Caco-2 (cell line): ENCODE measurements around the gene CDCP2. TPM values are rescaled to one million over a fixed set of nuclear protein-coding genes. Genes with fewer than 3 reads are reported as not detected.

ENCODE experiments used
- BruUV-seq: library from RNA; stranded (reverse); fragments of 400-500 nt; replicated peaks from 2 replicates; lab custom pipeline; 2021; lab: Mats Ljungman, UMichigan
- CTCF ChIA-PET: fragments of 300-600 bp; sonication (Branson Sonifier 250); formaldehyde crosslinking; loops from one replicate; lab custom pipeline; 2022; ENCODE audit warnings: antibody characterized with exemption; lab: Charles Lee
- POLR2A ChIA-PET: fragments of 300-600 bp; sonication (Branson Sonifier 250); formaldehyde crosslinking; loops from one replicate; lab custom pipeline; 2022; ENCODE audit warnings: antibody characterized with exemption; lab: Charles Lee
- DNase-seq, 2 experiments: peaks; one replicate each; pipeline versions ENCODE4 v3.0.0 to v3.0.0-alpha.2; 2020 to 2022
- H3K27me3 ChIP-seq: replicated peaks from 2 replicates; pipeline ENCODE4 v1.6.0; 2011; ENCODE audit warnings: low read length; ENCODE audit not compliant: control insufficient read depth, insufficient read depth
- H3K36me3 ChIP-seq: 2 replicates; pipeline ENCODE4 v1.5.1; 2011; ENCODE audit warnings: low read length; ENCODE audit not compliant: control insufficient read depth, insufficient read depth
- H3K4me1 ChIP-seq: fragments of 250-450 bp; sonication (Bioruptor Pico); 2 replicates; pipeline ENCODE4 v1.5.1; 2020; ENCODE audit warnings: mild to moderate bottlenecking
- H3K4me3 ChIP-seq: 2 replicates; pipeline ENCODE4 v1.5.1; 2011; ENCODE audit warnings: low read depth, mild to moderate bottlenecking, control low read depth, low read length
- H3K9me3 ChIP-seq: fragments of 250-450 bp; sonication (Bioruptor Pico); 2 replicates; pipeline ENCODE4 v1.5.1; 2020; ENCODE audit warnings: mild to moderate bottlenecking, moderate library complexity
- H3K27ac Mint-ChIP-seq: one replicate; pipeline ENCODE4 v1.8.0; 2022; ENCODE audit warnings: mixed read lengths; ENCODE audit not compliant: unreplicated experiment
- H3K27me3 Mint-ChIP-seq: one replicate; pipeline ENCODE4 v1.8.0; 2022; ENCODE audit warnings: mixed read lengths; ENCODE audit not compliant: insufficient read depth, unreplicated experiment
- H3K36me3 Mint-ChIP-seq: one replicate; pipeline ENCODE4 v1.8.0; 2022; ENCODE audit warnings: mild to moderate bottlenecking, mixed read lengths; ENCODE audit not compliant: insufficient read depth, unreplicated experiment
- H3K4me1 Mint-ChIP-seq: one replicate; pipeline ENCODE4 v1.8.0; 2022; ENCODE audit warnings: low read depth, mixed read lengths; ENCODE audit not compliant: unreplicated experiment
- H3K4me3 Mint-ChIP-seq: one replicate; pipeline ENCODE4 v1.8.0; 2022; ENCODE audit warnings: mild to moderate bottlenecking, moderate library complexity, mixed read lengths; ENCODE audit not compliant: unreplicated experiment
- H3K9me3 Mint-ChIP-seq: one replicate; pipeline ENCODE4 v1.8.0; 2022; ENCODE audit warnings: mixed read lengths; ENCODE audit not compliant: unreplicated experiment
- intact Hi-C: fragments of 100-400 bp; cut with micrococcal nuclease; formaldehyde crosslinking; loops from one replicate; pipeline ENCODE4 v1.10.0; 2022; ENCODE audit not compliant: unreplicated experiment
- total RNA-seq: library from RNA; stranded (reverse); gene quantifications from 2 replicates; pipeline ENCODE4 v1.2.3, GENCODE V29; 2022
- TF ChIP-seq, protein P1 (sequence below), 2 experiments: fragments of 200-600 bp in 1 of 2; IDR thresholded peaks; 1 replicate in 1 of 2; 2 replicates in 1 of 2; pipeline versions ENCODE4 v1.5.1 to v1.8.0; 2011 to 2022; ENCODE audit warnings: antibody characterized with exemption in 1 of 2, control low read depth in 1 of 2, inconsistent platforms in 1 of 2, low read depth in 1 of 2, low read length in 1 of 2, mild to moderate bottlenecking in 1 of 2, moderate library complexity in 1 of 2; ENCODE audit not compliant: insufficient read depth in 1 of 2, severe bottlenecking in 1 of 2, unreplicated experiment in 1 of 2

The CDCP2 gene
- total RNA-seq, 1 experiment from 2014 or later, result not detected

- Mint-ChIP-seq H3K27ac (no peak overlapping the region), H3K4me1 (peaks cover 14% of the 10 kb centered on the region), H3K4me3 (no peak overlapping the region), H3K27me3 (no peaks in the 10 kb centered on the region), H3K9me3 (no peaks in the 10 kb centered on the region), H3K36me3 (no peaks in the 10 kb centered on the region)
- CTCF ChIA-PET, result no interaction called here
- H3K27me3 ChIP-seq, result no peaks in the 10 kb centered on the region
- POLR2A ChIA-PET, result no interaction called here
- peaks cover 13% of the 10 kb centered on the region for H3K4me1 ChIP-seq
- no peaks in the 10 kb centered on the region for H3K9me3 ChIP-seq
- TF ChIP-seq, protein P1, sequence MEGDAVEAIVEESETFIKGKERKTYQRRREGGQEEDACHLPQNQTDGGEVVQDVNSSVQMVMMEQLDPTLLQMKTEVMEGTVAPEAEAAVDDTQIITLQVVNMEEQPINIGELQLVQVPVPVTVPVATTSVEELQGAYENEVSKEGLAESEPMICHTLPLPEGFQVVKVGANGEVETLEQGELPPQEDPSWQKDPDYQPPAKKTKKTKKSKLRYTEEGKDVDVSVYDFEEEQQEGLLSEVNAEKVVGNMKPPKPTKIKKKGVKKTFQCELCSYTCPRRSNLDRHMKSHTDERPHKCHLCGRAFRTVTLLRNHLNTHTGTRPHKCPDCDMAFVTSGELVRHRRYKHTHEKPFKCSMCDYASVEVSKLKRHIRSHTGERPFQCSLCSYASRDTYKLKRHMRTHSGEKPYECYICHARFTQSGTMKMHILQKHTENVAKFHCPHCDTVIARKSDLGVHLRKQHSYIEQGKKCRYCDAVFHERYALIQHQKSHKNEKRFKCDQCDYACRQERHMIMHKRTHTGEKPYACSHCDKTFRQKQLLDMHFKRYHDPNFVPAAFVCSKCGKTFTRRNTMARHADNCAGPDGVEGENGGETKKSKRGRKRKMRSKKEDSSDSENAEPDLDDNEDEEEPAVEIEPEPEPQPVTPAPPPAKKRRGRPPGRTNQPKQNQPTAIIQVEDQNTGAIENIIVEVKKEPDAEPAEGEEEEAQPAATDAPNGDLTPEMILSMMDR (IDR thresholded peaks at IDR 0.05; ENCODE audit: insufficient read depth in 1 of 2, low read depth in 1 of 2, low read length in 1 of 2, severe bottlenecking in 1 of 2, unreplicated experiment in 1 of 2), result no peak
- no TSS peak for BruUV-seq
- no peak overlapping the region for H3K4me3 ChIP-seq
- no peaks in the 10 kb centered on the region for H3K36me3 ChIP-seq
- intact Hi-C loops, result no loop called here
- DNase-seq, result no peak
Measured at GRCh38 chr1:54139711-54140110, 13.1 kb downstream of the CDCP2 start.

DNA sequence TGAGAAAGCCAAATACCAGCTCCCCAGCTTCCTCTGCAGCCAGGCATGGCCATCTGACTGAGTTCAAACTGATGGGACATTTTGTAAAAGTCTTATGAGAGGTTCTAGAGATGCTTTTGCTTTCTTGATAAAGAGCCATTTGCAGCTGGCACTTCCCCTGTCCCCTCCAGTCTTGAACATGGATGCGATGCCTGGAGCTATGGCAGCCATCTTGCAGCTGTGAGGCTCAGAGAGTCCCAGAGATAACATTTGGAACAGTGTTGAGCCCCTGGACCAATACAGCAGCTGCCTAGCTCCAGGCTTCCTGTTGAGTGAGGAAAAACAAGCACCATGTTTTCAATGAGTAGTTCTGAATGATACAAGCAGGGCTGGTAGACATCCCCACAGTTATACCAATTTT is 13.8 kb downstream of the CDCP2 start:
- H3K27me3 ChIP-seq, result no peaks in the 10 kb centered on the region
- no peaks in the 10 kb centered on the region for H3K36me3 ChIP-seq
- Mint-ChIP-seq H3K4me1 (peaks cover 14% of the 10 kb centered on the region), H3K9me3 (no peaks in the 10 kb centered on the region), H3K36me3 (no peaks in the 10 kb centered on the region), H3K27ac (no peak overlapping the region), H3K4me3 (no peak overlapping the region), H3K27me3 (no peaks in the 10 kb centered on the region)
- H3K9me3 ChIP-seq, result no peaks in the 10 kb centered on the region
- peaks cover 13% of the 10 kb centered on the region for H3K4me1 ChIP-seq
- no TSS peak for BruUV-seq
- no peak overlapping the region for H3K4me3 ChIP-seq
- POLR2A ChIA-PET, result no interaction called here
- intact Hi-C loops, result no loop called here
- TF ChIP-seq, protein P1 (IDR thresholded peaks at IDR 0.05; ENCODE audit: insufficient read depth in 1 of 2, low read depth in 1 of 2, low read length in 1 of 2, severe bottlenecking in 1 of 2, unreplicated experiment in 1 of 2), result no peak
- CTCF ChIA-PET, result no interaction called here
- DNase-seq, result no peak

GRCh38 chr1:54137534-54138061 is 15.2 kb downstream of the CDCP2 start:
- BruUV-seq, result no TSS peak
- H3K4me3 Mint-ChIP-seq, result no peak overlapping the region
- intact Hi-C loops, result no loop called here
- ChIA-PET POLR2A (interaction anchor here (1.0 kb wide), 1 partner anchor 62 kb away, joined by 4 read pairs; the partner anchor contains the start of genes CYB5RL and MRPL37), CTCF (no interaction called here)
- Histone ChIP-seq H3K9me3 (no peaks in the 10 kb centered on the region), H3K27me3 (no peaks in the 10 kb centered on the region), H3K4me3 (no peak overlapping the region), H3K4me1 (peaks cover 13% of the 10 kb centered on the region), H3K36me3 (no peaks in the 10 kb centered on the region)
- peaks cover 14% of the 10 kb centered on the region for H3K4me1 Mint-ChIP-seq
- no peaks in the 10 kb centered on the region for H3K9me3 Mint-ChIP-seq
- TF ChIP-seq, protein P1 (IDR thresholded peaks at IDR 0.05; ENCODE audit: insufficient read depth in 1 of 2, low read depth in 1 of 2, low read length in 1 of 2, severe bottlenecking in 1 of 2, unreplicated experiment in 1 of 2), result no peak
- no peaks in the 10 kb centered on the region for H3K27me3 Mint-ChIP-seq
- peak overlapping the region; percentile 41 for H3K27ac Mint-ChIP-seq
- no peaks in the 10 kb centered on the region for H3K36me3 Mint-ChIP-seq
- no peak for DNase-seq
